Prostate gland (tissue), 2 donors: ENCODE results near the gene POU3F1. TPM values are rescaled to one million over a fixed set of nuclear protein-coding genes. Genes with fewer than 3 reads are reported as not detected.
A peak's percentile ranks its signal among the peaks of the same experiment; 100 is the strongest.

Experiments
- DNase-seq: peaks from one replicate; pipeline ENCODE4 v3.0.0-alpha.2; 2019; ENCODE audit warnings: low spot score
- H3K27ac ChIP-seq, 2 donors: fragments of 200-600 bp; sonication (generic); 2 replicates each; pipeline ENCODE4 v1.5.1; 2017 to 2019
- H3K27me3 ChIP-seq: fragments of 200-600 bp; sonication (generic); replicated peaks from 2 replicates; pipeline ENCODE4 v1.5.1; 2019; ENCODE audit not compliant: insufficient read depth
- H3K36me3 ChIP-seq, 2 donors: fragments of 200-600 bp; sonication (generic); 1 replicate in 1 of 2; 2 replicates in 1 of 2; pipeline versions ENCODE4 v1.5.1 to v1.8.1; 2017 to 2019
- H3K4me1 ChIP-seq: fragments of 200-600 bp; sonication (generic); replicated peaks from 2 replicates; pipeline ENCODE4 v1.5.1; 2019
- H3K4me3 ChIP-seq, 2 donors: fragments of 200-600 bp; sonication (generic); 2 replicates each; pipeline ENCODE4 v1.5.1; 2017 to 2019
- H3K9me3 ChIP-seq: fragments of 200-600 bp; sonication (generic); 2 replicates; pipeline ENCODE4 v1.5.1; 2017
- CTCF ChIP-seq, 4 experiments: fragments of 200-600 bp in 2 of 4; fragments of 450-650 bp in 2 of 4; sonication (generic) in 2 of 4; IDR thresholded peaks; 1 replicate in 3 of 4; 2 replicates in 1 of 4; pipeline ENCODE4 v1.5.1; 2016 to 2019; ENCODE audit warnings: antibody characterized with exemption in 4 of 4, mild to moderate bottlenecking in 2 of 4, moderate library complexity in 2 of 4
- POLR2A ChIP-seq: fragments of 450-650 bp; IDR thresholded peaks from one replicate; pipeline ENCODE4 v1.6.1; 2016; ENCODE audit warnings: antibody characterized with exemption, mild to moderate bottlenecking
- POLR2AphosphoS5 ChIP-seq: sonication (generic); formaldehyde crosslinking; IDR thresholded peaks from one replicate; pipeline ENCODE4 v1.6.1; 2017; ENCODE audit warnings: antibody characterized with exemption
- WGBS: methylation state at CpG from one replicate; pipeline ENCODE4 v1.1.5; 2018; 5-methylcytosine and 5-hydroxymethylcytosine counted together
- intact Hi-C: fragments of 100-400 bp; cut with DNase I; formaldehyde crosslinking; loops from one replicate; pipeline ENCODE4 v1.14.2; 2022
- total RNA-seq, 2 donors: library from RNA; depleted of rRNA; stranded (reverse); fragments of >200 nt; gene quantifications; one replicate each; pipeline ENCODE4 v1.1.0, GENCODE V29; 2016

POU3F1 gene
- total RNA-seq, 2 donors from 2014 or later: 0.09 to 3.4 TPM

DNA sequence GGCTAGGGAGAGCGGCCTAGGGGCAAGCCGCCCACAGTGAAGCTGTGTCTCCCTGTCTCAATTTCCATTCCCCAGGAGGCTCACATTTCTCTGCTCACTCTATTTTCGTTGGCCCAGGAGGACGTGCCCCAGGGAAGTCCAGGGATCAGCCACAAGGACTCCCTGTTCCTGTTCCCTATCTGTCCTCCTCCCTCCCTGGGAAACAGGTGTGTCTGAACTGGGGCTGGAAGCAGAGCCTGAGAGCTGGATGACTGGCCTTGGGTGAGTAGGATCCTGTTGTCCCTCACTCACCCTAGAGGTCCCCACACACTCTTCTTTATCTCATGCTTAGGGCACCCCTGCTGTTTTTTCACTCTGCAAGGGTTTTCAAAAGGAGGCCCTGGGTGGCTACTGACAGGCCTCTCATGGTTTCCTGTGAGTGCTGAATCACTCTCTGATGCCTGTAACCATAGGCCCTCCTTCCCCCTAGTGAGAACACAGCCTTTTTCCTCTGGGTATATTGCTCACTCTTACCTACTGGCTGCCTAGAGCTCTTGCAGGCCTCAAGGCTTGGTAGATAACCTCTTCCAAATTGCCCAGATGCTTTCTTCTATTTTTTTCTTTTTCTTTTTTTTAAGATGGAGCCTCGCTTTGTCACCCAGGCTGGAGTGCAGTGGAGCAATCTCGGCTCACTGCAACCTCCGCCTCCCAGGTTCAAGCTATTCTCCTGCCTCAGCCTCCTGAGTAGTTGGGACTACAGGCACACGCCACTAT is 37.3 kb downstream of the POU3F1 start:
- Histone ChIP-seq H3K36me3 (no peaks in the 10 kb centered on the region), H3K9me3 (no peaks in the 10 kb centered on the region), H3K4me3 (no peak overlapping the region), H3K27me3 (no peaks in the 10 kb centered on the region), H3K4me1 (peaks cover 11% of the 10 kb centered on the region), H3K27ac (no peak overlapping the region)
- no peak for DNase-seq
- no peak for TF ChIP-seq CTCF (IDR thresholded peaks at IDR 0.05)
- TF ChIP-seq POLR2A: no peak
- TF ChIP-seq POLR2AphosphoS5: no peak
- intact Hi-C loops: no loop called here
- 76% methylated on average over 8 of the region's 8 CpGs for WGBS

DNA sequence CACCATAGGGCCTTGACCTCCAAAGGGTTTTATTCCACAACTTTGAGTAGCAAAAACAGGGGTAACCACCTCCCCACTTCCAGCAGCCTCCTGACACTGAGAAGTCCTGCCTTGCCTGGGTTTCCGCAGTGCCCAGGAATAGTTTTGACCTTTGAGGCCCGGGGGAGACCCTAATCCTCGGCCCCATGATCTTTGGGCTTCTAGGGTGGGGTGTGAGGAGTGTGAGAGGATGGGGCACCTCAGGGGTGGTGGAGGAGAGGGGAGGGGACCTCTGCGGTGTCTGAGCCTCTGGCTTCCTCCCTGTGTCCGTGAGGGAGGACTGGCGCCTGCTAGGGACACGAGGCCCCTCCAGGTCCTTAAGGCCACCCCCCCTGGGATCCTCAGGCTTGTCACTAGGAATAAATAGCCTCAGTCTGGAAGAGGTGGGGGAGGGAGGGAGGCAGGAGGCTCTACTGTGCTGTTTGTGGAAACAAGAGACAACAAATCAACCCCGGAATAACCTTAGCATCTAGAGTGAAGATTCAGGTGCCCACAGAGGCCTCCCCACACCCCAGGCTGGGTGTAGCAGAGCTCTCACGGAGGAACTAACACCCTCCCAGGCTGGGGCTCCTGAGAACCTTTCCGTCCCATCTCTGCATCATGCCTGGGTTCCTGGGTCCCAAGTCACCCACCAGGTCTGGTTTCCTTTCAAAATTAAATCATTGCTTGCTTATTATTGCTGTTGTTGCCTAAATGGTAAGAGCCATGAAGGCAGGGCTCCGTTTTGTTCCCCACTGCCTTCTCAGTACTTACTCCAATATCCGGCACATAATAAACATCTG is 40.4 kb downstream of the POU3F1 start:
- DNase-seq: no peak
- 67% methylated on average over 12 of the region's 12 CpGs for WGBS
- H3K27ac ChIP-seq: peak overlapping the region; percentile 64 to 71
- H3K9me3 ChIP-seq: no peaks in the 10 kb centered on the region
- TF ChIP-seq POLR2AphosphoS5 (no peak), CTCF (IDR thresholded peaks at IDR 0.05) (no peak), POLR2A (no peak)
- H3K4me1 ChIP-seq: no peaks in the 10 kb centered on the region
- H3K36me3 ChIP-seq: no peaks in the 10 kb centered on the region
- no peaks in the 10 kb centered on the region for H3K27me3 ChIP-seq
- intact Hi-C loops: no loop called here
- H3K4me3 ChIP-seq: no peak overlapping the region

DNA sequence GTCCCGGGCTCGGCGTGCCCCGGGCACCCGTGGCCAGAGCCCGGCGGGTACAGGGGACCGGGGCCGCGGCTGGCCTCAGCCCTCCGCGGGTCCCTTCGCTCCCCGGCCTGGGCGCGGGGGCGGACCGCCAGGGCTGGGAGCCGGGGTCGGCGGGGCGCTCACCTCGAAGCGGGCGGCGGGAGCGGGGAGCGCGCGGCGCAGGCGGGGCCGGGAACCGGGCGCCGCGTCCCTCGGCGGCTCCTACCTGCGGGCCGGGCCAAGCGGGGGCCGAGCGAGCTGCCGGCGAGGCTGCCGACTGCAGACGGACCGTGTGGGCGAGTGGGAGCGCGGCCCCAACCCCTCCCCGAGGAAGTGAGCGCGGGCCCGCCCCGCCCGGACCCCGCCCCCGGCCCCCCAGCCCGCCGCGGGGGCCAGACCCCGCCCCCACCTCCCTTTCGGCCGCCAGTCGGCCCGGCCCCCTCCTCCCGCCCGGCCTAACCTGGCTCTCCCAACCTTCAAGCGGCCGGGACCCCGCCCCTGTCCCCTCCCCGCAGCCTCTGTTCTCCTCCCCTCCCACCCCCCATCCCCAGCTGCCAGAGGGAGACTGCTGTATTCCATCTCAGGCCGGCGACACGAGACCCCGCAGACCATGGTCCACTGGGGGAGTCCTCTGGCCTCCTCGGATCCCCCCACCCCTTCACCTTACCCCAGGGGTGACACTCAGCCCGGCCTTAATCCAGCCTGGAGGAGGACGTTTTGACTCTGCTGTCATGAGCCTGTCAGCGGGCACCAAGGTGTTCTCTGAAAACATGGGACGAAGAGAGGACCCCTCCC is 41.2 kb downstream of the POU3F1 start, which contains the start of gene FHL3:
Gene FHL3 (minus strand): TSS at position 320 of the 813 bp plus-strand sequence. CDS start 6,102 bp downstream, outside the sequence.
- Histone ChIP-seq H3K27me3 (no peaks in the 10 kb centered on the region), H3K4me3 (peak within 1 kb of the TSS; percentile 57 to 61), H3K27ac (peak within 1 kb of the TSS; percentile 64 to 71), H3K9me3 (no peaks in the 10 kb centered on the region), H3K36me3 (no peaks in the 10 kb centered on the region), H3K4me1 (no peaks in the 10 kb centered on the region)
- DNase-seq: no peak
- WGBS: 5% methylated on average over 35 of the region's 83 CpGs
- TF ChIP-seq POLR2AphosphoS5: no peak
- TF ChIP-seq POLR2A: no peak
- no peak for TF ChIP-seq CTCF (IDR thresholded peaks at IDR 0.05)
- intact Hi-C loops: no loop called here

DNA sequence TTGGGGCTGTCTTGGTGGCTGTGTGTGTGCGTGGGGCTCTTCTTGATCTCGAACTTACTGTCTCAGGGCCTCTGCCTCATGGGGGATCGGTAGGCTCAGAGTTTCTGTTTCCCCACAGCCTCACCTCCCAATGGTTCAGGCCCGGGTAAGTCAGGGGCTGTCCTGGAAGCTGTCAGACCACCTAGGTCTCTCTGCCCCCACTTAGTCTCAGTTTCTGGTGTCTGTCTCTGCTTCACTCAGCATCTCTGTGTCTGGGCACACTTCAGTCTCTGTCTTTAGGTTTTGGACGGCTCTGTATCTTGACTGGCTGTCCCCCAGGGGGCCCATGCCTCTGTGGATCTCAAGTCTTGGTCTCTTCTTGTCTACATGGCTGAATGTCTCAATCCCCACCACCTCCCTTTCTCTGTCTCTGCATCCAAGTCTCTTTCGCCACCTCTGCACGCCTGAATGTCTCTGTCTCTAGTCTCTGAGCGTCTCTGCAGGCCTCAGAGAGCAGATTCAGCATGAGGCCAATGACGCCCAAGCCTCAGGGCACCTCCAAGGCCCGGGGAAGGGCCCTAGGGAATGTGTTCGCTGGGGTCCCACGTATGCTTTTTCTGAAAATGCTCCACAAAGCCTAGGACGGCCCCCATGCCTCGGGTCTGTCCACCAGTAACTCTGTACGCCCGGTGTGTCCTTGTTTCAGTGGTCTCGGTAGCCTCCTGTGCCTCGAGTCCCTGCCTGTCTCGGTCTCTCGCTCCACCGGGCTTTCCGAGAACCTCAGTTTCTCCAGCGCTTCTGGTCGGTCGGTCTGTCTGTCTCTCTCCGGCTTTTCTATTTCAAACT is 42.1 kb downstream of the POU3F1 start:
- Histone ChIP-seq H3K9me3 (no peaks in the 10 kb centered on the region), H3K4me3 (peak overlapping the region; percentile 57 to 61), H3K27ac (peak overlapping the region; percentile 64 to 71), H3K4me1 (no peaks in the 10 kb centered on the region), H3K27me3 (no peaks in the 10 kb centered on the region), H3K36me3 (no peaks in the 10 kb centered on the region)
- intact Hi-C loops: no loop called here
- no peak for DNase-seq
- WGBS: 11% methylated on average over 26 of the region's 26 CpGs
- no peak for TF ChIP-seq POLR2AphosphoS5
- TF ChIP-seq POLR2A: no peak
- TF ChIP-seq CTCF (IDR thresholded peaks at IDR 0.05): no peak
